ENCODE results near the gene WFS1.

Gene WFS1

DNA sequence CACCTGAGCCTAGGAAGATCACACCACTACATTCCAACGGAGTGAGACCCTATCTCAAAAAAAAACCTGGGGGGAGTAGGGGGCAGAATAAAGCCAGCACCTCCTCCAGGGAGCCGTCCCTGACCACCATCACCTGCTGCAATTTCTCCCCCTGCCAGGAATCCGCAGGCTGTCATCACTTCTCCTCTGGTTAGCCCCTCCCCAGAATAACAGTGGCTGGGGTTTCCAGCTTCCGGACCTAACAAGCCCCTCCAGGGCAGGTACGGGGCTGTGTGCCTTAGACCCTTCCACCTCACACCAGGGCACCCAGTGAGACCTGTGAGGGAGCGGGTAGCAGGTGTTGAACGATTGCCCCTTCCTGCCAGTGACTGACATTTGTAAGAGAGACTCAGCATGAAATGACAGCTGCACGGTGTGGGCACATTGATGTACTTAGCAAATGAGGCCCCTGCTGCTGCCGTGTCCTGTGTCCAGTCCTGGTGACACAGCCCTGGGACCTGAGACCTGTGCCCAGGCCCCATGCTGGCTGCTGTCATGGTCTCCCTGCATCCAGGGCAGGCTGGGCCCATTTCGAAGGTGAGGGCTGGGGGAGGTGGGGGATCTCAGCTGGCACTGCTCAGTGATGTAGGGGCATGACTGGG lies 6.7 kb upstream of the WFS1 start:
- ChIA-PET CTCF (interaction anchor here (1.2 to 35.9 kb wide), 5 partner anchors 9 to 80 kb away, joined by 6 to 1359 read pairs (median 7); no protein-coding TSS in a partner anchor), POLR2A (no interaction called here)
- H3K4me3 ChIP-seq (ENCODE audit: low read depth, low read length), result no peak overlapping the region
- DNase-seq (ENCODE audit: low read depth, low spot score), result no peak
- TF ChIP-seq, protein P1, sequence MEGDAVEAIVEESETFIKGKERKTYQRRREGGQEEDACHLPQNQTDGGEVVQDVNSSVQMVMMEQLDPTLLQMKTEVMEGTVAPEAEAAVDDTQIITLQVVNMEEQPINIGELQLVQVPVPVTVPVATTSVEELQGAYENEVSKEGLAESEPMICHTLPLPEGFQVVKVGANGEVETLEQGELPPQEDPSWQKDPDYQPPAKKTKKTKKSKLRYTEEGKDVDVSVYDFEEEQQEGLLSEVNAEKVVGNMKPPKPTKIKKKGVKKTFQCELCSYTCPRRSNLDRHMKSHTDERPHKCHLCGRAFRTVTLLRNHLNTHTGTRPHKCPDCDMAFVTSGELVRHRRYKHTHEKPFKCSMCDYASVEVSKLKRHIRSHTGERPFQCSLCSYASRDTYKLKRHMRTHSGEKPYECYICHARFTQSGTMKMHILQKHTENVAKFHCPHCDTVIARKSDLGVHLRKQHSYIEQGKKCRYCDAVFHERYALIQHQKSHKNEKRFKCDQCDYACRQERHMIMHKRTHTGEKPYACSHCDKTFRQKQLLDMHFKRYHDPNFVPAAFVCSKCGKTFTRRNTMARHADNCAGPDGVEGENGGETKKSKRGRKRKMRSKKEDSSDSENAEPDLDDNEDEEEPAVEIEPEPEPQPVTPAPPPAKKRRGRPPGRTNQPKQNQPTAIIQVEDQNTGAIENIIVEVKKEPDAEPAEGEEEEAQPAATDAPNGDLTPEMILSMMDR (IDR thresholded peaks at IDR 0.05; ENCODE audit: insufficient read depth, low read length, missing control alignments), result no peak

DNA sequence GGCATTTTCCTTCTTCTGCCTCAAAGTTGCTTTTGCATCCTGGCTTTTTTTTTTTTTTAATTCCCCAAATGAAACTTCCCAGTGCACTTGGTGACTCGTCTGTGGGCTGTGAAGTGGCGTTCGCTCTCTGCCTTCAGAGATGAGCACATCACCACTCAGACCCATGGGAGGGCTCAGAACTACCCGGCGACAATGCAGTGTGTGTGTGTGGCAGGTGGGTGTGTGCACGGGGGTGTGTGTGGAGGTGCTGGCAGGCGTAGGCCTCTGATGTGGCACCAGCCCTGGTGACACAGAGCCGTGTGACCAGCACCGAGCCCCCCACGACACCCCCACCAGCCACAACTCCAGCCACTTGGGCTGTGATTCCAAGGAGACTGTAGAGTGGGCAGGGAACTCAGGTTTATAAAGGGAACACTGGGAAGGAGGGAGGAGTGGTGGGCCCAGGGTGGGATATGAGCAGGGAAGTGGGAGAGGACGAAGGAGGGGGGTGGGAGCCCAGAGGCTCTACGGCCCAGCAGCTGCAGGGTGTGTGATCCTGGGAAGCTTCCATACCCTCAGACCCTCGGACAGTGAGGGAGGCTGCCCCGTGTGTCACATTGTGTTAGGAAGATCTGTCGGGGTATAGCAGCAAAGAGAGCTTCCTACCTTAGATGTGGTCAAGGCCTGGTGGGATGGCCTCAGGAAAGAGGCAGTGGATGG lies 6.0 kb upstream of the WFS1 start:
- DNase-seq (ENCODE audit: low read depth, low spot score), result no peak
- no peak overlapping the region for H3K4me3 ChIP-seq (ENCODE audit: low read depth, low read length)

DNA sequence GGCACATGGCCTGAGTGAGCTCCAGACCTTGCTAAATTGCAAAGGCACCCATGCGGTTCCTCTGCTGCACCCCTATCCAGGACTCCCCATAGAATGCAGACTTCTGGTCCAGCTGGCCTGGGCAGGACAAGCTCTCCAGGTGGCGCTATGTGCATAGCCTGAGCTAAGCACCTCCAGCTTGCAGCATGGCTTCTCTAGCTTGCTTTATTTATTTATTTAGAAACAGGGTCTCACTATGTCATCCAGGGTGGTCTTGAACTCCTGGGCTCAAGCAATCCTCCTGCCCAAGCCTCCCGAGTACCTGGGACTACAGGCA lies 5.5 kb upstream of the WFS1 start:
- no peak overlapping the region for H3K4me3 ChIP-seq (ENCODE audit: low read depth, low read length)
- CTCF ChIA-PET, result interaction anchor here (1.2 to 35.9 kb wide), 6 partner anchors 8 to 79 kb away, joined by 3 to 1359 read pairs (median 6); no protein-coding TSS in a partner anchor
- TF ChIP-seq, protein P1 (IDR thresholded peaks at IDR 0.05; ENCODE audit: insufficient read depth, low read length, missing control alignments), result peak; percentile 73
- POLR2A ChIA-PET, result no interaction called here
- DNase-seq (ENCODE audit: low read depth, low spot score), result no peak

More for the DNA sequence above, 6.0 kb upstream of the WFS1 start:
- ChIA-PET POLR2A (no interaction called here), CTCF (interaction anchor here (1.2 to 35.9 kb wide), 6 partner anchors 9 to 79 kb away, joined by 3 to 1359 read pairs (median 6); no protein-coding TSS in a partner anchor)
- TF ChIP-seq, protein P1 (IDR thresholded peaks at IDR 0.05; ENCODE audit: insufficient read depth, low read length, missing control alignments), result no peak

DNA sequence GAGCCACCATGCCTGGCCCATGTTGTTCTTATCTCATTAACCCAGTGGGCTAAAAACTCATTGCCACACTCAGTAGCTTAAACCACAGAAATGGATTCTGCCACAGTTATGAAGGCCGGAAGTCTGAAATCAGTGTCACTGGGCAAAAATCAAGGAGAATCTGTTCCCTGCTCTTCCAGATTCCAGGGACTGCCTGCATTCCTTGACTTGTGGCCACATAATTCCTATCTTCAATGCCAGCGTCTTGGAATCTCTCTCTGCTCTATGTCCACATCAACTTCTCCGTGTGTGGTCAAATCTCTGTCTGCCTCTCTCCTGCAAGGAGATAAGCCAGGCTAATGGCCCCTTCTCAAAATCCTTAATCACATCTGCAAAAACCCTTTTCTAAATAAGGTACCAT lies 4.1 kb upstream of the WFS1 start:
- POLR2A ChIA-PET, result no interaction called here
- CTCF ChIA-PET, result interaction anchor here (13.1 to 35.9 kb wide), 2 partner anchors 14 to 60 kb away, joined by 211 to 1359 read pairs; no protein-coding TSS in a partner anchor
- DNase-seq (ENCODE audit: low read depth, low spot score), result no peak
- TF ChIP-seq, protein P1 (IDR thresholded peaks at IDR 0.05; ENCODE audit: insufficient read depth, low read length, missing control alignments), result no peak
- H3K4me3 ChIP-seq (ENCODE audit: low read depth, low read length), result no peak overlapping the region

DNA sequence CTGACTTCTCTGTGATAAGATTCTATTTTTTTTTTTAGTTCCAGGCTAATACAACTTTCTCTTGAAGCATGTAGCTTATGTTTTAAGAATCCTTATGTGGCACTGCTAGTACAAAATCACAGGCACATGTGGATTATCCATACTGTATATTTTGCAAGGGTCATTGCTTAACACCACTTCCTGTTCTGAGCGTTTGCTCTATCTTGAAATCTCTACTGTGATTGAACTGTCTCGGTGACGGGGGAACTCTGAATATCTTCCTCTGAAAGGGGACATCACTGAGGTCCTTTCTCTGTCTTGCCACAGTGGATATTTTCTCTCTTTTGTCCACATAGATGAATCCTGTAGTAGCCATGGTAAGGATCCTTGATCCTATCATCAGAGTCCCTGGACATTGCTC lies 2.1 kb upstream of the WFS1 start:
- no peak overlapping the region for H3K4me3 ChIP-seq (ENCODE audit: low read depth, low read length)
- TF ChIP-seq, protein P1 (IDR thresholded peaks at IDR 0.05; ENCODE audit: insufficient read depth, low read length, missing control alignments), result no peak
- CTCF ChIA-PET, result interaction anchor here (1.0 to 35.9 kb wide), 5 partner anchors 10 to 279 kb away, joined by 3 to 1359 read pairs (median 6); no protein-coding TSS in a partner anchor
- no peak for DNase-seq (ENCODE audit: low read depth, low spot score)
- POLR2A ChIA-PET, result no interaction called here

All from AG04449 (cell line).